GM19324 (cell line): ENCODE measurements around the gene CDK13.
"Not testable (repeated sequence)": the region's sequence is repeated elsewhere in the genome, so short reads cannot be mapped to it uniquely, and the experiment has no call there.

ENCODE experiments used
- ATAC-seq: cut with Tn5 transposase; IDR thresholded peaks from one replicate; pipeline ENCODE4 v1.9.1; 2021; ENCODE audit warnings: mild to moderate bottlenecking, moderate library complexity; ENCODE audit not compliant: unreplicated experiment, low FRiP score

Gene CDK13

GRCh38 chr7:40095230-40095629, 145.2 kb downstream of the CDK13 start:
- ATAC-seq, result no peak

- no peak for ATAC-seq
Measured at GRCh38 chr7:40095695-40096327, 145.8 kb downstream of the CDK13 start.

- ATAC-seq, result no peak
Measured at GRCh38 chr7:40097728-40098127, 147.7 kb downstream of the CDK13 start.

- ATAC-seq, result no peak
Measured at GRCh38 chr7:40098810-40099209, 148.8 kb downstream of the CDK13 start.

DNA sequence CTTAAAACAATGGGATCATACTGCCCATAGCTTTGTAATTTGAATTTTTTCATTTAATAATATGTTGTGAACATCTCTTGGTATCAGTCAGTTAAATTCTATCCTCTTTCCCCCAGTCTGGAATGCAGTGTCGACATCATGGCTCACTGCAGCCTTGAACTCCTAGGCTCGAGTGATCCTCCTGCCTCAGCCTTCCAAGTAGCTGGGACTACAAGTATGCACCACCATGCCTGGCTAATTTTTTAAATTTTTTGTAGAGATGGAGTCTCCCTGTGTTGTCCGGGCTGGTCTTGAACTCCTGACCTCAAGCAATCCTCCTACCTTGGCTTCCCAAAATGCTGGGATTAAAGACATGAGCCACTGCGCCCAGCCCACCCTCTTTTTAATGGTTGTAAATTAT, 149.8 kb downstream of the CDK13 start:
- ATAC-seq, result no peak

GRCh38 chr7:40101201-40101600, 151.1 kb downstream of the CDK13 start:
- ATAC-seq, result no peak

GRCh38 chr7:40102897-40103296, 152.8 kb downstream of the CDK13 start:
- ATAC-seq, result no peak

DNA sequence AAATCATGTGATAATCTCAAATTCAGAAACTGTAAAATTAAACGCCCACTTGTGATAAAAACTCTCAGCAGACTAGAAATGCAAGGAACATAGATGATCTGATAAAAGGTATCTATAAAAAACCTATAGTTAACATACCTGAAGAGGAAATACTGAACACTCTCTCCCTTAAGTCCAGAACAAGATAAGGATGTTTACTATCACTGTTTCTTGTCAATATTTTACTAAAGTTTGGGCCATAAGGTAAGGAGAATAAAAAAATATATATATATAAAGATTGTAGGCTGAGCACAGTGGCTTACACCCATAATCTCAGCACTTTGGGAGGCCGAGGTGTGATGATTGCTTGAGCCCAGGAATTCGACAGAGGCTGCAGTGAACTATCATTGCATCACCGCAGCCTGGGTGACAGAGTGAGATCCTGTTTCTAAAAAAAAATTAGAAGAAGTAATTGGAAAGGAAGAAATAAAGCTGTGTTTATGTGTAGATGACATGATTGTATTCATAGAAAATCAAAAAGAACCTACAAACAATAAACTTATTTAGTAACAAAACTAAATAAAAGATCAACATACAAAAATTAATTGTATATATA, 155.9 kb downstream of the CDK13 start:
- no peak for ATAC-seq

- ATAC-seq, result no peak
Measured at GRCh38 chr7:40115936-40116335, 165.9 kb downstream of the CDK13 start.

- ATAC-seq, result not testable (repeated sequence)
Measured at GRCh38 chr7:40117199-40117598, 167.1 kb downstream of the CDK13 start.

GRCh38 chr7:40118201-40118600, 168.1 kb downstream of the CDK13 start:
- ATAC-seq, result not testable (repeated sequence)

DNA sequence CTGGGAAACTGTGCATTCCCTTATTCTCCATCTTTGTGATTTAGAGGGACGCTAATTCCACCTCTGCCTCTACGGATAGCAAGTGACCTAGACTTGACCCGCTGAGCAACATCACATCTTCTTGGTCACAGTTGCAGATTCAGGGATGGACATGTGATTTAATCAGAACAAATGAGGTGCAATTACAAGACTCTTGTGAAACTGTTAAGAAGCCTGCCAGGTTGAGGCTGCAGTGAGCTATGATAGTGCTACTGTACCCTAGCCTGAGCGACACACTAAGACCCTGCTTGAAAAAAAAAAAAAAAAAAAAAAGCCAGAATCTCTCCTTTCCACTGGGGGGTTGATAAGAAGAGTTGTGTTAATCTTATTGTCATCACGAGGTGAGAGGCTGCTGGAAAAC, 170.0 kb downstream of the CDK13 start:
- no peak for ATAC-seq

DNA sequence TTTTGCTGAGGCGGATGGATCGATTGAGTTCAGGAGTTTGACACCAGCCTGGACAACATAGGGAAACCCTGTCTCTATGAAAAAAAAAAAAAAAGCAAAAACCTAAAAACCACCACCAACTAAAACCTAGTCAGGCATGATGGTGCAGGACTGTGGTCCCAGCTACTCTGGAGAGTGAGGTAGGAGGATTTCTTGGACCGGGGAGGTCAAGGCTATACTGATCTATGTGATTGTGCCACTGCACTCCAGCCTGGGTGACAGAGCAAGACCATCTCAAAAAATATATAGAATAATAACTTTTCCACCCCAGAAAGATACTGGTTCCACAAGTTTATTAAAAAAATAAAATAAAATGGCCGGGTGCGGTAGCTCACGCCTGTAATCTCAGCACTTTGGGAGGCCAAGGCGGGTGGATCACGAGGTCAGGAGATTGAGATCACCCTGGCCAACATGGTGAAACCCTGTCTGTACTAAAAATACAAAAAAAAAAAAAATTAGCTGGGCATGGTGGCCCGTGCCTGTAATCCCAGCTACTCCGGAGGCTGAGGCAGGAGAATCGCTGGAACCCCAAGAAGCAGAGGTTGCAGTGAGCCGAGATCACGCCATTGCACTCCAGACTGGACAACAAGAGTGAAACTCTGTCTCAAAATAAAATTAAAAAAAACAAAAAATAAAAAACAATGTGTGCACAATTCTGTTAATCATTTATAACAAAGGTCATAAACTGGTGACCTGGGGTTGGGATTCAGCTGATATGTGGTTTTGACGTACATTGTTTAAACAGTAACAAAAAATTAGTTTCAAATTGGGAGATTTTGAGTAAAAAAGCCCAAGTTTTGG, 172.3 kb downstream of the CDK13 start:
- ATAC-seq, result not testable (repeated sequence)

GRCh38 chr7:40122940-40123254, 172.8 kb downstream of the CDK13 start:
- ATAC-seq, result no peak

DNA sequence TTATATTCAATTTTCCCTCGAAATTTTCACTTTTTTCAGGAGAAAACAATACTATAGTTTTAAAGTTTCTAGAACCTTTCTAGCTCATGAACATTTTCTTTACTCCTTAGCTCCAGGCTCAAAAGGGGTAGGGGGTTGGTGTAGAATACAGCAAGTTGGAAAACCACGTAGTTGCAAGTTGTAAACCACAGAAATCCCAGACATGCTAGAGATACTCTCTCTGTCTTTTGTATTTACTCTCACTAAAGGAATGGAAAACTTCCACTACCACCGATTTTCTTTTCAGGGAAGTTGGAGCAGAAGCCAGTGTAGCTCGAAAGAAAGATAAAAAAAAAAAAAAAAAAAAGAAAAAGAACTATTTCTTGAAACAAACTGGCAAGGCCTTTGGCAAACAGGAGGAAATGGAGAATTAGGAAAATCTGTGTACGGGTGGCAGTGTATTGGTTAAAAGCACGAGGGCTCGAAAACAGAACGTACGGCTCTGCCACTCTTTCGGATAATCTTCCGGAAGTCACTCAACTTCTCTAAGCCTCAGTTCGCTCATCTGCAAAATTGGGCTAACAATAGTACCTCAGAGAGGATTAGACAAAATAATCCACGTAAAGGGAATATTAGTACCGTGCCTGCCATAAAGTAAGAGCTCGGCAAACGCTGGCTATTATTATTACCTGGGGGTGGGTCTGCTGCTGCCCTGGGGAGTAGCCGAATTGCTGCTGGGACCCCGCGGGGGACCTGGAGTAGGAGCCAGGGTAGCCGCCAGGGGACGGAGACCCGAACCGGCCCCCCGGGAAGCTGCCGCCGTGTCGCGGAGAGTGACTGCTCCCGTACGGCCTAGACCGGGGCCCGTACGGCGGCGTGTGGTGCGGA, 183.7 kb downstream of the CDK13 start:
- ATAC-seq, result peak; percentile 3

DNA sequence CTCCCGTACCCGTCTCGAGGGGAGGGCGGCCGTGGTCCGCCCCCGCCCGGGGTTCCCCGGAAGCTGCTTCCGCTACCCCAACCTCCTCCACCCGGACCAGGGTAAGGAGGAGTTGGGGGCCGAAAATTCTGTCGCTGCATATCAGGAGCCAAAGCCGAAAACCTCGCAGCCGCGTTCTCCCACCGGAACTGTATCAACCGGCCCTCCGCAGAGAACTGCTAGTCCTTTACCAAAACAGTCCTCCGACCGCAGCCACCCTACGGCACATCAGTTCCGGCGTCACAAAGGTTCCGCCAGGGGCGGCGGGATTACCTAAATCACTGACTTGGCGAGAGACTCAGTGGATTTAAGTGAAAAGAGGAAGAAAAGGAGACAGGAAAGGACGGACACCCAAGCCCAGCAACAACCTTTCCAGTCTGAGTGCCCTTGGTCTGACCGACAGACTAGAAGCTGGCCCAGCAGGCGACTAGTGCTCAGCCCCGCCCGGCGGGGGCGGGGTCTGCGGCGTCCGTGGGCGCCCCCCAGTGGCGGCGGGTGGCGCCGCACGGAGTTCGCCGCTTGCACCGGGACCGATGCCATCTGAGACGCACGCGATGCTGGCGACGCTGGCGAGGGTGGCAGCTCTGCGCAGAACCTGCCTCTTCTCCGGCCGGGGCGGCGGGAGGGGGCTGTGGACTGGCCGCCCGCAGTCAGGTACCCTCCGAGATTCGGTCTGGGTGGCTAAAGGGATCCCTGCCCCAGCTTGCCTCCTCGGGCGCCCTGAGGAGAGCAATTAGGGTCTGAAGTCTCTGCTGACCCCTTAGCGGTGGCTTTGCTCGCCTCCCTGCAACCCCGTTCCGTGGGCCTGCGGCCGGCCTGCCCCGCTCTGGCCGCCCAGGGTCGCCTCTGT, 184.6 kb downstream of the CDK13 start, which contains the start of the genes MPLKIP and SUGCT:
MPLKIP (minus strand) TSS at position 195 of the 889 bp plus-strand sequence; CDS start at position 140, 55 bp downstream.
SUGCT (plus strand) TSS at position 578 of the 889 bp plus-strand sequence.
- ATAC-seq, result peak; percentile 92

DNA sequence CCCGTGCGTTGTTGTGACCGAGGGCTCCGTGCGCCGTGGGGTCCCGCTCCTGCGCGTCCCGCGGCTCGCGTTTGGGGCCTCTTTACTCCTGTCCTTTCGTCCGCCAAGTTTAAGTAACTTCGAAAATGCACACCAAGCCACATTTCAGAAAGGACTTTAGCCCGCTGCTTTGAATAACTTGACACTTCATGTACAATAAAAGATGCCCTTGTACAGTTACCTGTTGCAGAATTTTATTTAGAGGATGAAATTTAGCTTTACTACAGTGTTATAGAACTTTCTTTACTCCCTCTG, 185.2 kb downstream of the CDK13 start:
- ATAC-seq, result no peak

- ATAC-seq, result no peak
Measured at GRCh38 chr7:40137563-40137962, 187.5 kb downstream of the CDK13 start.

DNA sequence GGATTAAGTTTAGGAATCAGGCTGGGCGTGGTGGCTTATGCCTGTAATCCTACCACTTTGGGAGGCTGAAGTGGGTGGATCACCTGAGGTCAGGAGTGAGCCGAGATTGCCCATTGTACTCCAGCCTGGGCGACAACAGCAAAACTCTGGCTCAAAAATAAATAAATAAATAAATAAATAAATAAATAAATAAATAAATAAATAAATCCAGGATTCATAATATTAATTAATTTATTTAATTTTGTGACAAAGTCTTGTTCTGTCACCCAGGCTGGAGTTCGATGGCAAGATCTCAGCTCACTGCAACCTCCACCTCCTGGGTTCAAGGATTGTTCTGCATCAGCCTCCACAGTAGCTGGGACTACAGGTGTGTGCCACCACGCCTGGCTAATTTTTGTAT, 188.9 kb downstream of the CDK13 start:
- no peak for ATAC-seq

DNA sequence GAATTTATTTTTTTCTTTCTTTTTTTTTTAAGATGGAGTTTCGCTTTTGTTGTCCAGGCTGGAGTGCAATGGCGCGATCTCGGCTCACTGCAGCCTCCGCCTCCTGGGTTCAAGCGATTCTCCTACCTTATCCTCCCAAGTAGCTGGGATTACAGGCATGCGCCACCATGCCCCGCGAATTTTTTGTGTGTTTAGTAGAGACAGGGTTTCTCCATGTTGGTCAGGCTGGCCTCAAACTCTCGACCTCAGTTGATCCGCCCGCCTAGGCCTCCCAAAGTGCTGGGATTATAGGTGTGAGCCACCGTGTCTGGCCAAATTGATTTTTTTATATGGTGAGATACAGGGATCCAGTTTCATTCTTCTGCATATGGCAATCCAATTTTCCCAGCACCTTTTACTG, 189.8 kb downstream of the CDK13 start:
- not testable (repeated sequence) for ATAC-seq
